Keratinocyte (primary cell): Measurements from ENCODE around the gene ANO10.
"Not testable (repeated sequence)": the region's sequence is repeated elsewhere in the genome, so short reads cannot be mapped to it uniquely, and the experiment has no call there.

Experiments used
- CTCF ChIP-seq, 3 experiments: IDR thresholded peaks in 1 of 3; conservative IDR thresholded peaks in 1 of 3; optimal IDR thresholded peaks in 1 of 3; 2 replicates in 2 of 3; 3 replicates in 1 of 3; pipeline versions ENCODE3 to v1.5.1; 2011; ENCODE audit warnings: low read length in 3 of 3, mild to moderate bottlenecking in 3 of 3, moderate library complexity in 2 of 3, control low read depth in 1 of 3, inconsistent platforms in 1 of 3; ENCODE audit not compliant: insufficient read depth in 2 of 3; ENCODE audit errors: extremely low read depth in 1 of 3
- EZH2 ChIP-seq: IDR thresholded peaks from one replicate; pipeline ENCODE4 v1.6.1; 2012; ENCODE audit warnings: inconsistent platforms, mild to moderate bottlenecking, low read length, moderate library complexity

- TF ChIP-seq CTCF (optimal IDR thresholded peaks at IDR 0.05 in 1 of 3, IDR thresholded peaks at IDR 0.05 in 1 of 3, conservative IDR thresholded peaks at IDR 0.05 in 1 of 3; ENCODE audit: extremely low read depth in 1 of 3, insufficient read depth in 2 of 3, low read length in 3 of 3); EZH2: not testable (repeated sequence)
Observed at GRCh38 chr3:43661376-43661775, 39.6 kb upstream of the ANO10 start.
